Stomach (tissue), 9 donors: ENCODE data around the gene COX4I2. TPM values are rescaled to one million over a fixed set of nuclear protein-coding genes. Genes with fewer than 3 reads are reported as not detected.
"Not testable (repeated sequence)": the region's sequence is repeated elsewhere in the genome, so short reads cannot be mapped to it uniquely, and the experiment has no call there.

Experiments
- DNase-seq, 2 donors: peaks; one replicate each; pipeline versions ENCODE4 v3.0.0 to v3.0.0-alpha.2; 2013 to 2019
- H3K27ac ChIP-seq, 5 donors: fragments of 200-600 bp in 4 of 5; sonication (generic) in 4 of 5; one replicate each; pipeline ENCODE4 v1.5.1; 2013 to 2019; ENCODE audit warnings: mild to moderate bottlenecking in 1 of 5, moderate library complexity in 1 of 5
- H3K27me3 ChIP-seq, 3 donors: fragments of 200-600 bp; sonication (generic); one replicate each; pipeline ENCODE4 v1.5.1; 2017 to 2019; ENCODE audit warnings: mixed run types in 1 of 3
- H3K36me3 ChIP-seq, 4 donors: fragments of 200-600 bp; sonication (generic); 1 replicate in 3 of 4; 2 replicates in 1 of 4; pipeline ENCODE4 v1.5.1; 2016 to 2019
- H3K4me1 ChIP-seq, 4 donors: fragments of 200-600 bp; sonication (generic); one replicate each; pipeline ENCODE4 v1.5.1; 2016 to 2019
- H3K4me3 ChIP-seq, 4 donors: fragments of 200-600 bp; sonication (generic) in 3 of 4; one replicate each; pipeline ENCODE4 v1.5.1; 2016 to 2019; ENCODE audit warnings: mild to moderate bottlenecking in 1 of 4
- H3K9me3 ChIP-seq, 4 donors: fragments of 200-600 bp; sonication (generic); one replicate each; pipeline ENCODE4 v1.5.1; 2016 to 2019
- EP300 ChIP-seq: sonication (generic); formaldehyde crosslinking; IDR thresholded peaks from one replicate; pipeline ENCODE4 v1.6.1; 2017; ENCODE audit warnings: antibody characterized with exemption
- POLR2A ChIP-seq, 4 donors: fragments of 450-650 bp; IDR thresholded peaks; one replicate each; pipeline ENCODE4 v1.6.1; 2016; ENCODE audit warnings: antibody characterized with exemption in 4 of 4, control low read depth in 2 of 4, mild to moderate bottlenecking in 1 of 4, moderate library complexity in 1 of 4
- POLR2AphosphoS5 ChIP-seq, 3 donors: sonication (generic); formaldehyde crosslinking; IDR thresholded peaks; one replicate each; pipeline ENCODE4 v1.6.1; 2016; ENCODE audit warnings: antibody characterized with exemption in 3 of 3
- WGBS, 5 donors: extraction: QIAGEN DNeasy Blood & Tissue Kit in 3 of 5; methylation state at CpG; one replicate each; pipeline versions ENCODE4 v1.1.5 to v1.1.7; 2013 to 2018; 5-methylcytosine and 5-hydroxymethylcytosine counted together
- intact Hi-C: fragments of 100-400 bp; cut with DNase I; formaldehyde crosslinking; loops from one replicate; pipeline ENCODE4 v1.15.1; 2023; ENCODE audit warnings: low total_unique reads
- polyA plus RNA-seq, 3 donors: library from polyadenylated mRNA; stranded (reverse); fragments of 200-250 nt; gene quantifications; one replicate each; pipeline ENCODE4 v1.2.3, GENCODE V29; 2013
- total RNA-seq, 5 donors: library from RNA; depleted of rRNA; stranded (reverse); fragments of >200 nt; gene quantifications; one replicate each; pipeline versions ENCODE4 v1.1.0 to v1.2.3, GENCODE V29; 2014 to 2016
- TF ChIP-seq, protein P1 (sequence below), 7 experiments: fragments of 450-650 bp in 4 of 7; fragments of 200-600 bp in 3 of 7; sonication (generic) in 3 of 7; IDR thresholded peaks; one replicate each; pipeline ENCODE4 v1.5.1; 2016 to 2019; ENCODE audit warnings: antibody characterized with exemption in 7 of 7, control low read depth in 2 of 7, mild to moderate bottlenecking in 1 of 7
- donor health status: healthy with polysubstance abuse.
- donor health status: Bipolar disorder and iron deficiency.
- donor health status: healthy.

COX4I2 gene
- total and polyA plus RNA-seq, 8 donors = 1.8 to 6.7 (median 4.2) TPM; not detected in 3

- intact Hi-C loops = no loop called here
- Histone ChIP-seq H3K4me3 (no peak overlapping the region), H3K9me3 (no peaks in the 10 kb centered on the region), H3K36me3 (peaks cover 15 to 38% (median 28%) of the 10 kb centered on the region in 4 donors), H3K27me3 (no peaks in the 10 kb centered on the region), H3K27ac (peak overlapping the region; percentile 69 to 90 (median 82)), H3K4me1 (peaks cover 86 to 95% (median 89%) of the 10 kb centered on the region in 4 donors)
- TF ChIP-seq, protein P1, sequence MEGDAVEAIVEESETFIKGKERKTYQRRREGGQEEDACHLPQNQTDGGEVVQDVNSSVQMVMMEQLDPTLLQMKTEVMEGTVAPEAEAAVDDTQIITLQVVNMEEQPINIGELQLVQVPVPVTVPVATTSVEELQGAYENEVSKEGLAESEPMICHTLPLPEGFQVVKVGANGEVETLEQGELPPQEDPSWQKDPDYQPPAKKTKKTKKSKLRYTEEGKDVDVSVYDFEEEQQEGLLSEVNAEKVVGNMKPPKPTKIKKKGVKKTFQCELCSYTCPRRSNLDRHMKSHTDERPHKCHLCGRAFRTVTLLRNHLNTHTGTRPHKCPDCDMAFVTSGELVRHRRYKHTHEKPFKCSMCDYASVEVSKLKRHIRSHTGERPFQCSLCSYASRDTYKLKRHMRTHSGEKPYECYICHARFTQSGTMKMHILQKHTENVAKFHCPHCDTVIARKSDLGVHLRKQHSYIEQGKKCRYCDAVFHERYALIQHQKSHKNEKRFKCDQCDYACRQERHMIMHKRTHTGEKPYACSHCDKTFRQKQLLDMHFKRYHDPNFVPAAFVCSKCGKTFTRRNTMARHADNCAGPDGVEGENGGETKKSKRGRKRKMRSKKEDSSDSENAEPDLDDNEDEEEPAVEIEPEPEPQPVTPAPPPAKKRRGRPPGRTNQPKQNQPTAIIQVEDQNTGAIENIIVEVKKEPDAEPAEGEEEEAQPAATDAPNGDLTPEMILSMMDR (IDR thresholded peaks at IDR 0.05) = no peak
- TF ChIP-seq EP300 = no peak
- TF ChIP-seq POLR2A (IDR thresholded peaks at IDR 0.05) = no peak
- no peak for TF ChIP-seq POLR2AphosphoS5 (IDR thresholded peaks at IDR 0.05)
- 90 to 96% (median 95%) methylated on average over 10 of the region's 10 CpGs for WGBS, 5 donors
- DNase-seq = no peak
Observed at GRCh38 chr20:31665753-31666152, 28.0 kb downstream of the COX4I2 start.

DNA sequence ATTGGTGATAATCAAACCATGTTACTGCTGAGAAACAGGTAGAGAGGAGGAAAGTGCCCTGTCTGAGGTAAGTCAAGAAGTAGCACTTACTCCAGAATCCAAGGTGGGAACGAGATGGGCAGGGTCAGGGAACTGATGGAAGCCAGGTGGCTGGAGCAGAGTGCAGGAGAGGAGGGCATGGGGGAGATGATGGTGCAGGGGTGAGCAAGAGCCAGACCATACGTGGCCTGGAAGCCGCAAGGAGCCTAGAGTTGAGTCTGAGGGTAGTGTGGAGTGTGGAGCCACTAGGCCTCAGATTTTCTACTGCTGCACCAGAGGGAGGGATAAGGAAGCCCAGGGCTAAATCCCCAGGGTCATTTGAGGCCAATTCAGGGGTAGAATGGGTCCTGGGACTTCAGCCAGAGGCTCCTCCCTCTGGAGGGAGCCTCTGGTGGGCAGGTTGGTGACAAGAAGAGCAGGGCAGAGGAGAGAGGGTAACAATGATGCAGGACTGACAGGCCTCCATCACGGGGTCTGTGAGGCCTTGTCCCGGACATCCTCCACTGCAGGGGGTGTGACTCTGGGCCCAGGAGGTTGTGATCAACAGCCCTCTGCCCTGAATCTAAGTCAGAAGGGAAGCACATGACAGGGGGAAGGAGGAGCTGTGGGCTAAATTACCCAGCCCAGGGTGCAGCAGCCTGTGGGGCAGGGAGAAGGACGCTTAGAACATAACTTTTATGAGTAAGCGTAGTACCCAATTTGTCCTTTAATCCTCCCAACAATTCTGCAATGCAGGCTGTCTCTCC is 28.7 kb downstream of the COX4I2 start:
- intact Hi-C loops = no loop called here
- 50 to 62% (median 57%) methylated on average over 6 to 7 of the region's 7 CpGs for whole genome bisulfite sequencing, 5 donors
- no peaks in the 10 kb centered on the region for H3K27me3 ChIP-seq
- H3K9me3 ChIP-seq = no peaks in the 10 kb centered on the region
- no peak overlapping the region for H3K4me3 ChIP-seq
- TF ChIP-seq, protein P1 (IDR thresholded peaks at IDR 0.05) = no peak
- peak in 1 of 3 donors; percentile 11 for TF ChIP-seq POLR2AphosphoS5 (IDR thresholded peaks at IDR 0.05)
- H3K36me3 ChIP-seq = peaks cover 15 to 38% (median 28%) of the 10 kb centered on the region in 4 donors
- peak in 1 of 2 donors; percentile 51 for DNase-seq
- H3K27ac ChIP-seq = peak overlapping the region; percentile 54 to 90 (median 79)
- H3K4me1 ChIP-seq = peaks cover 86 to 96% (median 91%) of the 10 kb centered on the region in 4 donors

- intact Hi-C loops = no loop called here
- Histone ChIP-seq H3K27ac (peak overlapping the region; percentile 47 to 90 (median 79)), H3K36me3 (peaks cover 15 to 38% (median 28%) of the 10 kb centered on the region in 4 donors), H3K9me3 (no peaks in the 10 kb centered on the region), H3K27me3 (no peaks in the 10 kb centered on the region), H3K4me3 (no peak overlapping the region), H3K4me1 (peaks cover 85 to 96% (median 91%) of the 10 kb centered on the region in 4 donors)
- TF ChIP-seq, protein P1 (IDR thresholded peaks at IDR 0.05) = no peak
- TF ChIP-seq POLR2AphosphoS5 (IDR thresholded peaks at IDR 0.05) (no peak), POLR2A (IDR thresholded peaks at IDR 0.05) (no peak), EP300 (no peak)
- no peak for DNase-seq
- WGBS, 5 donors = 70 to 81% (median 78%) methylated on average over 14 to 15 of the region's 15 CpGs
Observed at GRCh38 chr20:31667315-31668285, 29.9 kb downstream of the COX4I2 start.

- H3K4me3 ChIP-seq, intact Hi-C loops, H3K27me3 ChIP-seq, DNase-seq, H3K9me3 ChIP-seq: not testable (repeated sequence)
- Histone ChIP-seq H3K36me3 (peaks cover 15 to 43% (median 27%) of the 10 kb centered on the region in 4 donors), H3K4me1 (peaks cover 79 to 98% (median 91%) of the 10 kb centered on the region in 4 donors), H3K27ac (peak overlapping the region; percentile 39 to 90 (median 79))
- WGBS, 5 donors = 93 to 99% (median 98%) methylated on average over 2 of the region's 2 CpGs
Observed at GRCh38 chr20:31668944-31669343, 31.2 kb downstream of the COX4I2 start.
